Neural cell (in vitro differentiated cells): ENCODE measurements around the gene TSPAN11. TPM values are rescaled to one million over a fixed set of nuclear protein-coding genes. Genes with fewer than 3 reads are reported as not detected.

Source experiments
- H2AFZ ChIP-seq: fragments of 200-600, 300-800 bp; sonication (generic), shearing (Covaris generic); 2 replicates; pipeline ENCODE4 v1.6.0; 2014; ENCODE audit warnings: low read depth, mild to moderate bottlenecking, antibody characterized with exemption, low read length, moderate library complexity
- H3F3A ChIP-seq: fragments of 200-600 bp; shearing (Covaris generic); 2 replicates; pipeline ENCODE4 v1.6.1; 2016; ENCODE audit warnings: mild to moderate bottlenecking, moderate library complexity, mixed read lengths, antibody characterized with exemption, low read length; ENCODE audit not compliant: insufficient read depth, poor library complexity, severe bottlenecking
- H3K27ac ChIP-seq: fragments of 200-600, 300-800 bp; sonication (generic), shearing (Covaris generic); 2 replicates; pipeline ENCODE4 v1.5.1; 2014; ENCODE audit warnings: mild to moderate bottlenecking, low read length, moderate library complexity
- H3K27me3 ChIP-seq: fragments of 300-800, 200-600 bp; sonication (generic), shearing (Covaris generic); 2 replicates; pipeline ENCODE4 v1.6.0; 2014; ENCODE audit warnings: mild to moderate bottlenecking, low read depth, low read length, moderate library complexity; ENCODE audit not compliant: insufficient read depth
- H3K36me3 ChIP-seq: fragments of 300-800, 200-600 bp; sonication (generic), shearing (Covaris generic); 2 replicates; pipeline ENCODE4 v1.5.1; 2014; ENCODE audit warnings: mild to moderate bottlenecking, antibody characterized with exemption, low read length, moderate library complexity; ENCODE audit not compliant: insufficient read depth
- H3K4me2 ChIP-seq: fragments of 300-800, 200-600 bp; sonication (generic), shearing (Covaris generic); 2 replicates; pipeline ENCODE4 v1.6.0; 2014; ENCODE audit warnings: mild to moderate bottlenecking, low read length
- H3K4me3 ChIP-seq: fragments of 300-800, 200-600 bp; sonication (generic), shearing (Covaris generic); 2 replicates; pipeline ENCODE4 v1.5.1; 2014; ENCODE audit warnings: mild to moderate bottlenecking, low read length, moderate library complexity
- H3K79me2 ChIP-seq: fragments of 200-600 bp; shearing (Covaris generic); replicated peaks from 2 replicates; pipeline ENCODE4 v1.6.0; 2014; ENCODE audit warnings: mild to moderate bottlenecking, low read length, moderate library complexity; ENCODE audit not compliant: insufficient read depth
- H3K9ac ChIP-seq: fragments of 300-800, 200-600 bp; sonication (generic), shearing (Covaris generic); 2 replicates; pipeline ENCODE4 v1.6.1; 2016; ENCODE audit warnings: mild to moderate bottlenecking, low read length, mixed read lengths
- H3K9me2 ChIP-seq: fragments of 200-600 bp; shearing (Covaris generic); 2 replicates; pipeline ENCODE4 v1.6.1; 2016; ENCODE audit warnings: mild to moderate bottlenecking, low read length, mixed read lengths; ENCODE audit not compliant: insufficient read depth
- H3K9me3 ChIP-seq: fragments of 200-600, 300-800 bp; sonication (generic), shearing (Covaris generic); 2 replicates; pipeline ENCODE4 v1.6.1; 2016; ENCODE audit warnings: mild to moderate bottlenecking, mixed run types, low read length, moderate library complexity, mixed read lengths
- H4K20me1 ChIP-seq: fragments of 200-600 bp; shearing (Covaris generic); 2 replicates; pipeline ENCODE4 v1.6.1; 2016; ENCODE audit warnings: mild to moderate bottlenecking, mixed run types; ENCODE audit not compliant: insufficient read depth
- CTCF ChIP-seq: fragments of 450-650 bp; IDR thresholded peaks from 2 replicates; pipeline ENCODE4 v1.5.1; 2014; ENCODE audit warnings: antibody characterized with exemption, mild to moderate bottlenecking, moderate library complexity; ENCODE audit not compliant: poor library complexity, severe bottlenecking
- EP300 ChIP-seq: fragments of 450-650 bp; conservative IDR thresholded peaks from 2 replicates; pipeline ENCODE4 v1.6.1; 2014; ENCODE audit warnings: antibody characterized with exemption, mild to moderate bottlenecking, moderate library complexity; ENCODE audit not compliant: poor library complexity, severe bottlenecking
- EZH2 ChIP-seq: fragments of 200-600, 300-800 bp; shearing (Covaris generic), sonication (generic); IDR thresholded peaks from 2 replicates; pipeline ENCODE4 v1.6.1; 2014; ENCODE audit warnings: antibody characterized with exemption, low read length, borderline replicate concordance, mild to moderate bottlenecking; ENCODE audit not compliant: insufficient read depth, poor library complexity, severe bottlenecking
- MXI1 ChIP-seq: fragments of 450-650 bp; conservative IDR thresholded peaks from 2 replicates; pipeline ENCODE4 v1.6.1; 2014; ENCODE audit warnings: antibody characterized with exemption, mild to moderate bottlenecking; ENCODE audit not compliant: poor library complexity, severe bottlenecking
- POLR2AphosphoS5 ChIP-seq: IDR thresholded peaks from 2 replicates; pipeline ENCODE4 v1.6.1; 2012
- RAD21 ChIP-seq: fragments of 450-650 bp; conservative IDR thresholded peaks from 2 replicates; pipeline ENCODE4 v1.6.1; 2014; ENCODE audit warnings: antibody characterized with exemption, mild to moderate bottlenecking, moderate library complexity
- REST ChIP-seq: IDR thresholded peaks from 2 replicates; pipeline ENCODE4 v1.6.1; 2012; ENCODE audit warnings: borderline replicate concordance
- SMC3 ChIP-seq: fragments of 450-650 bp; conservative IDR thresholded peaks from 2 replicates; pipeline ENCODE4 v1.6.1; 2014; ENCODE audit warnings: antibody characterized with exemption, mild to moderate bottlenecking, moderate library complexity; ENCODE audit not compliant: poor library complexity
- TAF1 ChIP-seq: IDR thresholded peaks from 2 replicates; pipeline ENCODE4 v1.6.1; 2012; ENCODE audit warnings: low read depth
- polyA plus RNA-seq: library from polyadenylated mRNA; depleted of rRNA; stranded (reverse); fragments of >200 nt; gene quantifications from 2 replicates; pipeline ENCODE4 v1.2.3, GENCODE V29; 2014

TSPAN11 gene
- polyA plus RNA-seq, 1 donor from 2014 or later, result 5.6 TPM

DNA sequence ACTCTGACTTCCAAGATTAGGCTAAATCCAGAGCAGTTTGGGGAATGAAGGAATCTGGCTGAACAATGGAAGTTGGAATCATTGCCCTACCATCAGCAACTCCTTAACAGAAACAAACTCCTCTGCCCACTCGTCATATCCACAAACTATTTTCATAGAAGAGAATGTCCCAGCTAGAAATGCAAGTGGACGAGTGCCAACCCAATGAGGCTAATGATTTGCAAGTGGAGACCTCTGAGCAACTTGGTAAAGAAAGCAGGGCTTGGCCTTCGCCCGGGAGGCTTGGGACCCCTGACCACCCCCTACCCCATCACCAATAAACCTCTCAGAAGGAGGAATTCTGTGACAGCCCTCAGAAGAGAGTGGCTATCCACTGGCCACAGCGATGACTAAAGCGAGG, 107.1 kb downstream of the TSPAN11 start:
- Histone ChIP-seq H3K4me3 (no peak overlapping the region), H3K9ac (no peak overlapping the region), H3F3A (no peaks in the 10 kb centered on the region), H3K27ac (no peak overlapping the region), H3K9me3 (no peaks in the 10 kb centered on the region), H3K27me3 (no peaks in the 10 kb centered on the region), H3K4me2 (no peak overlapping the region), H3K9me2 (no peaks in the 10 kb centered on the region), H3K79me2 (no peaks in the 10 kb centered on the region), H2AFZ (no peak overlapping the region), H3K36me3 (no peaks in the 10 kb centered on the region), H4K20me1 (no peaks in the 10 kb centered on the region)
- no peak for TF ChIP-seq POLR2AphosphoS5
- no peak for TF ChIP-seq RAD21
- TF ChIP-seq MXI1, result no peak
- TF ChIP-seq EP300, result no peak
- TF ChIP-seq EZH2, result no peak
- no peak for TF ChIP-seq TAF1
- TF ChIP-seq REST, result no peak
- TF ChIP-seq SMC3, result no peak
- TF ChIP-seq CTCF, result no peak

GRCh38 chr12:31034372-31034771, 107.8 kb downstream of the TSPAN11 start:
- no peaks in the 10 kb centered on the region for H3K9me2 ChIP-seq
- H3K4me3 ChIP-seq, result no peak overlapping the region
- no peaks in the 10 kb centered on the region for H3K9me3 ChIP-seq
- no peaks in the 10 kb centered on the region for H3K79me2 ChIP-seq
- no peak overlapping the region for H2AFZ ChIP-seq
- no peaks in the 10 kb centered on the region for H3K36me3 ChIP-seq
- H3K9ac ChIP-seq, result no peak overlapping the region
- no peaks in the 10 kb centered on the region for H4K20me1 ChIP-seq
- no peaks in the 10 kb centered on the region for H3K27me3 ChIP-seq
- no peak overlapping the region for H3K27ac ChIP-seq
- TF ChIP-seq EP300, result no peak
- TF ChIP-seq MXI1, result no peak
- no peak for TF ChIP-seq TAF1
- TF ChIP-seq RAD21, result no peak
- no peak for TF ChIP-seq CTCF
- H3K4me2 ChIP-seq, result no peak overlapping the region
- no peaks in the 10 kb centered on the region for H3F3A ChIP-seq
